Measurements from ENCODE around the gene B4GALT1. TPM values are rescaled to one million over a fixed set of nuclear protein-coding genes. Genes with fewer than 3 reads are reported as not detected.
"Not testable (repeated sequence)": the region's sequence is repeated elsewhere in the genome, so short reads cannot be mapped to it uniquely, and the experiment has no call there.

B4GALT1 gene
- total RNA-seq, 1 donor from 2014 or later, result 37.1 TPM

DNA sequence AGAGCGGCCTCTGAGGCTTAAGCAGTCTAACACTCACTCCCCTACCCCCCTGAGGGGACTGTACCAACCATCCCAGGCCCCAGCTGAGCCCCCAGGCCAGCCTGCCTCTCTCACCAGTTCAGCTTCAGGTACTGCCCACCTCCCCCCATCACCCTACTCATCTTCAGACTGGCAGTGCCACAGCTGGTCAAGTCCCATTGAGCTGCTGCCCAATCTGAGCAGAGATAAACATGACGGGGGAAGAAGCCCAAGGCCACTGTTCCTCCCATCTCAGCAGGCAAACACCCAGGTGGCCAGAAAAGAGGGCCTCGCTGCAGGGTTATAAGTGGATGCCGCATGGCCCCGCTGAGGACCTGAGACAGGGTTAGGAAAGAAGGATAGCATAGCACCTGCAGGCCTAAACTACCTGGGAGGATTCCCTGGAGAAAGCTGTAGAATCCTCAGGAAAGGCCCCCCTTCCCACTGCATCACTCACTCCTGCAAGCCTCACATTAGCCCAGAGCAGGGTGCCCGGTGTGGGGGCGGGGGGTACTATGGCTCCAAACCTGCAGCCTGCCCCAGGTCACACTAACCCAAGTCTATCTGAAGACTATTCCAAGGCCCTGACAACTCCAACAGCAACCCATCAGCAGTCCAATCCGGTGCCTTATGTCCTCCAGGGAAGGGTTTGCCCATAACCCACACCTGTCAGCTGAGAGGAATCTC, 3.6 kb downstream of the B4GALT1 start:
- intact Hi-C loops (cut with micrococcal nuclease), result loop anchor here (10.0 kb wide), 1 partner anchor 59 kb away; no protein-coding TSS in a partner anchor
- no peak for TF ChIP-seq CTCF (IDR thresholded peaks at IDR 0.05; ENCODE audit: borderline replicate concordance)
- Histone ChIP-seq H3K4me1 (peaks cover 93% of the 10 kb centered on the region), H3K27ac (replicated peaks) (peak overlapping the region; percentile 99), H3K4me3 (peak overlapping the region; percentile 99), H3K36me3 (no peaks in the 10 kb centered on the region), H3K9me3 (replicated peaks) (no peaks in the 10 kb centered on the region), H3K27me3 (ENCODE audit: low read depth) (no peaks in the 10 kb centered on the region)
- no peak for DNase-seq

- peak overlapping the region; percentile 99 for H3K4me3 ChIP-seq
- H3K27ac ChIP-seq (replicated peaks), result peak overlapping the region; percentile 99
- no peak for TF ChIP-seq CTCF (IDR thresholded peaks at IDR 0.05; ENCODE audit: borderline replicate concordance)
- peaks cover 94% of the 10 kb centered on the region for H3K4me1 ChIP-seq
- no peaks in the 10 kb centered on the region for H3K36me3 ChIP-seq
- intact Hi-C loops (cut with micrococcal nuclease), result loop anchor here (10.0 kb wide), 1 partner anchor 58 kb away; no protein-coding TSS in a partner anchor
- peak; percentile 55 for DNase-seq
- H3K27me3 ChIP-seq (ENCODE audit: low read depth), result no peaks in the 10 kb centered on the region
- no peaks in the 10 kb centered on the region for H3K9me3 ChIP-seq (replicated peaks)
Observed at GRCh38 chr9:33162721-33163311, 4.3 kb downstream of the B4GALT1 start.

- peak overlapping the region; percentile 99 for H3K27ac ChIP-seq (replicated peaks)
- no peaks in the 10 kb centered on the region for H3K27me3 ChIP-seq (ENCODE audit: low read depth)
- H3K9me3 ChIP-seq (replicated peaks), result no peaks in the 10 kb centered on the region
- H3K4me1 ChIP-seq, result peaks cover 97% of the 10 kb centered on the region
- no peaks in the 10 kb centered on the region for H3K36me3 ChIP-seq
- DNase-seq, result no peak
- no peak for TF ChIP-seq CTCF (IDR thresholded peaks at IDR 0.05; ENCODE audit: borderline replicate concordance)
- intact Hi-C loops (cut with micrococcal nuclease), result loop anchor here (10.0 kb wide), 1 partner anchor 57 kb away; no protein-coding TSS in a partner anchor
- peak overlapping the region; percentile 99 for H3K4me3 ChIP-seq
Observed at GRCh38 chr9:33161589-33162132, 5.5 kb downstream of the B4GALT1 start.

DNA sequence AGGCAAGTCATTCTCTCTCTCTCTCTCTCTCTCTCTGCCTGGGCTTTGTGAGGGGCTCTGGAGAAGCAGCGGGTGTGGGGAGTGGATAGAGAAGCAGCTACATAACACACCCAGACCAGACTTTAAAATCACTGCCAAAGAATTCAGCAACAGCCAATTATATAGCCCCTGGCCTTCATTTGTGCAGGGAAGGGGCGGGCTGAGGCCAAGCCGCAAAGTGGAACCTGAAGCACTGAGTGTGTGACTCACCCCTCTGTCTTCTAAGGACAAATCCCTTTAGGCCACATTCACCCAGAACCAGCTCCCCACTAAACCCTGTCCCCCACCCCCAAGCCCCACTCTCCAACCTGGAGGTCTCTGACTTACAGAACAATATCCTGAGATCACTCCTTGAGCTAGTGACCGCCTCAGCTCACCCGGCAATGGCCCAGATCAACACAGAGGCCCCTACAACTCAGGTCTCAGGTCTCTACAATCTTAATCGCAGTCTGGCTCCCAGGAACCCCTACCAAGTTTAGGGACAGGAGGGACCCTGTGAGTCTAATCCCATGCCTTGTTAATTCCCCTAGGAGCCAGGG, 6.0 kb downstream of the B4GALT1 start:
- DNase-seq, result peak; percentile 53

DNA sequence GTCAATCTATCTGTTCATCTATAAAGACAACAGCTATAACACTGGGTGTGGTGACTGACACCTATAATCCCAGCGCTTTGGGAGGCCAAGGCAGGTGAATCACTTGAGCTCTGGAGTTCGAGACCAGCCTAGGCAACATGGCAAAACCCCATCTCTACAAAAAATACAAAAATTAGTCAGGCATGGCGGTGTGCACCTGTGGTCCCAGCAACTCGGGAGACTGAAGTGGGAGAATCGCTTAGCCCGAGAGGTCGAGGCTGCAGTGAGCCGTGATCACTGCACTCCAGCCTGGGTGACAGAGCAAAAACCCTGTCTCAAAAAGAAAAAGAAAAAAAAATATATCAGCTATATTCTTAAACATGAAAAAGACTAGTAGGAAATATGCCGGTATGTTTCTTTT, 6.7 kb downstream of the B4GALT1 start:
- H3K9me3 ChIP-seq (replicated peaks); H3K27me3 ChIP-seq (ENCODE audit: low read depth); DNase-seq; H3K36me3 ChIP-seq: not testable (repeated sequence)
- intact Hi-C loops (cut with micrococcal nuclease), result loop anchor here (10.0 kb wide), 1 partner anchor 56 kb away; no protein-coding TSS in a partner anchor
- H3K4me3 ChIP-seq, result peak overlapping the region; percentile 99
- H3K4me1 ChIP-seq, result peaks cover 98% of the 10 kb centered on the region
- peak overlapping the region; percentile 99 for H3K27ac ChIP-seq (replicated peaks)

More for the DNA sequence above, 6.0 kb downstream of the B4GALT1 start:
- intact Hi-C loops (cut with micrococcal nuclease), result loop anchor here (10.0 kb wide), 1 partner anchor 56 kb away; no protein-coding TSS in a partner anchor
- peak overlapping the region; percentile 99 for H3K27ac ChIP-seq (replicated peaks)
- no peaks in the 10 kb centered on the region for H3K9me3 ChIP-seq (replicated peaks)
- H3K4me3 ChIP-seq, result peak overlapping the region; percentile 99
- H3K27me3 ChIP-seq (ENCODE audit: low read depth), result no peaks in the 10 kb centered on the region
- H3K36me3 ChIP-seq, result no peaks in the 10 kb centered on the region
- H3K4me1 ChIP-seq, result peaks cover 97% of the 10 kb centered on the region
- TF ChIP-seq CTCF (IDR thresholded peaks at IDR 0.05; ENCODE audit: borderline replicate concordance), result no peak

All from left ventricle myocardium inferior (tissue), 1 donor.